Panc1 (cell line): ENCODE results near the gene KDM2B.

Experiments
- POLR2AphosphoS5 ChIP-seq: IDR thresholded peaks from 2 replicates; pipeline ENCODE4 v1.6.1; 2012; ENCODE audit warnings: mild to moderate bottlenecking, low read depth, low read length, moderate library complexity
- TCF7L2 ChIP-seq: IDR thresholded peaks from 2 replicates; pipeline ENCODE4 v1.6.1; 2011; ENCODE audit warnings: mild to moderate bottlenecking, low read depth, low read length, inconsistent platforms
- TF ChIP-seq, protein P1 (sequence below): fragments of 450-650 bp; IDR thresholded peaks from 2 replicates; pipeline ENCODE4 v1.5.1; 2017; ENCODE audit warnings: mild to moderate bottlenecking
- TF ChIP-seq, protein P2 (sequence below), 2 experiments: IDR thresholded peaks; 2 replicates each; pipeline ENCODE4 v1.6.1; 2011 to 2012; ENCODE audit warnings: low read depth in 2 of 2, control low read depth in 1 of 2, low read length in 1 of 2, mild to moderate bottlenecking in 1 of 2, moderate library complexity in 1 of 2; ENCODE audit not compliant: insufficient read depth in 1 of 2

DNA sequence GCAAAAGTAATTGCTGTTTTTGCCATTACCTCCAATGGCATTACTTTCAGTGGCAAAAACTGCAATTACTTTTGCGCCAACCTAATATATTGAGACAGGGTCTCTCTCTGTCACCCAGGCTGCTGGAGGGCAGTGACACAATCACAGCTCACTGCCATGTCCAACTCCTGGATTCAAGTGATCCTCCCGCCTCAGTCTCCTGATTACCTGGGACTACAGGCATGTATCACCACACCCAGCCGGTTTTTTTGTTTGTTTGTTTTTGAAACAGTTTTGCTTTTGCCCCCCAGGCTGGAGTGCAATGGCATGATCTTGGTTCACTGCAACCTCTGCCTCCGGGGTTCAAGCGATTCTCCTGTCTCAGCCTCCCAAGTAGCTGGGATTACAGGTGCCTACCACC is 15.7 kb upstream of the KDM2B start:
- TF ChIP-seq, protein P1, sequence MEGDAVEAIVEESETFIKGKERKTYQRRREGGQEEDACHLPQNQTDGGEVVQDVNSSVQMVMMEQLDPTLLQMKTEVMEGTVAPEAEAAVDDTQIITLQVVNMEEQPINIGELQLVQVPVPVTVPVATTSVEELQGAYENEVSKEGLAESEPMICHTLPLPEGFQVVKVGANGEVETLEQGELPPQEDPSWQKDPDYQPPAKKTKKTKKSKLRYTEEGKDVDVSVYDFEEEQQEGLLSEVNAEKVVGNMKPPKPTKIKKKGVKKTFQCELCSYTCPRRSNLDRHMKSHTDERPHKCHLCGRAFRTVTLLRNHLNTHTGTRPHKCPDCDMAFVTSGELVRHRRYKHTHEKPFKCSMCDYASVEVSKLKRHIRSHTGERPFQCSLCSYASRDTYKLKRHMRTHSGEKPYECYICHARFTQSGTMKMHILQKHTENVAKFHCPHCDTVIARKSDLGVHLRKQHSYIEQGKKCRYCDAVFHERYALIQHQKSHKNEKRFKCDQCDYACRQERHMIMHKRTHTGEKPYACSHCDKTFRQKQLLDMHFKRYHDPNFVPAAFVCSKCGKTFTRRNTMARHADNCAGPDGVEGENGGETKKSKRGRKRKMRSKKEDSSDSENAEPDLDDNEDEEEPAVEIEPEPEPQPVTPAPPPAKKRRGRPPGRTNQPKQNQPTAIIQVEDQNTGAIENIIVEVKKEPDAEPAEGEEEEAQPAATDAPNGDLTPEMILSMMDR, result no peak
- TF ChIP-seq TCF7L2 (no peak), POLR2AphosphoS5 (no peak)
- TF ChIP-seq, protein P2, sequence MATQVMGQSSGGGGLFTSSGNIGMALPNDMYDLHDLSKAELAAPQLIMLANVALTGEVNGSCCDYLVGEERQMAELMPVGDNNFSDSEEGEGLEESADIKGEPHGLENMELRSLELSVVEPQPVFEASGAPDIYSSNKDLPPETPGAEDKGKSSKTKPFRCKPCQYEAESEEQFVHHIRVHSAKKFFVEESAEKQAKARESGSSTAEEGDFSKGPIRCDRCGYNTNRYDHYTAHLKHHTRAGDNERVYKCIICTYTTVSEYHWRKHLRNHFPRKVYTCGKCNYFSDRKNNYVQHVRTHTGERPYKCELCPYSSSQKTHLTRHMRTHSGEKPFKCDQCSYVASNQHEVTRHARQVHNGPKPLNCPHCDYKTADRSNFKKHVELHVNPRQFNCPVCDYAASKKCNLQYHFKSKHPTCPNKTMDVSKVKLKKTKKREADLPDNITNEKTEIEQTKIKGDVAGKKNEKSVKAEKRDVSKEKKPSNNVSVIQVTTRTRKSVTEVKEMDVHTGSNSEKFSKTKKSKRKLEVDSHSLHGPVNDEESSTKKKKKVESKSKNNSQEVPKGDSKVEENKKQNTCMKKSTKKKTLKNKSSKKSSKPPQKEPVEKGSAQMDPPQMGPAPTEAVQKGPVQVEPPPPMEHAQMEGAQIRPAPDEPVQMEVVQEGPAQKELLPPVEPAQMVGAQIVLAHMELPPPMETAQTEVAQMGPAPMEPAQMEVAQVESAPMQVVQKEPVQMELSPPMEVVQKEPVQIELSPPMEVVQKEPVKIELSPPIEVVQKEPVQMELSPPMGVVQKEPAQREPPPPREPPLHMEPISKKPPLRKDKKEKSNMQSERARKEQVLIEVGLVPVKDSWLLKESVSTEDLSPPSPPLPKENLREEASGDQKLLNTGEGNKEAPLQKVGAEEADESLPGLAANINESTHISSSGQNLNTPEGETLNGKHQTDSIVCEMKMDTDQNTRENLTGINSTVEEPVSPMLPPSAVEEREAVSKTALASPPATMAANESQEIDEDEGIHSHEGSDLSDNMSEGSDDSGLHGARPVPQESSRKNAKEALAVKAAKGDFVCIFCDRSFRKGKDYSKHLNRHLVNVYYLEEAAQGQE (IDR thresholded peaks at IDR 0.05; ENCODE audit: insufficient read depth in 1 of 2, low read depth in 2 of 2, low read length in 1 of 2), result no peak
